ENCODE data around the gene ST6GALNAC6.
"Not testable (repeated sequence)": the region's sequence is repeated elsewhere in the genome, so short reads cannot be mapped to it uniquely, and the experiment has no call there.

ST6GALNAC6 gene

DNA sequence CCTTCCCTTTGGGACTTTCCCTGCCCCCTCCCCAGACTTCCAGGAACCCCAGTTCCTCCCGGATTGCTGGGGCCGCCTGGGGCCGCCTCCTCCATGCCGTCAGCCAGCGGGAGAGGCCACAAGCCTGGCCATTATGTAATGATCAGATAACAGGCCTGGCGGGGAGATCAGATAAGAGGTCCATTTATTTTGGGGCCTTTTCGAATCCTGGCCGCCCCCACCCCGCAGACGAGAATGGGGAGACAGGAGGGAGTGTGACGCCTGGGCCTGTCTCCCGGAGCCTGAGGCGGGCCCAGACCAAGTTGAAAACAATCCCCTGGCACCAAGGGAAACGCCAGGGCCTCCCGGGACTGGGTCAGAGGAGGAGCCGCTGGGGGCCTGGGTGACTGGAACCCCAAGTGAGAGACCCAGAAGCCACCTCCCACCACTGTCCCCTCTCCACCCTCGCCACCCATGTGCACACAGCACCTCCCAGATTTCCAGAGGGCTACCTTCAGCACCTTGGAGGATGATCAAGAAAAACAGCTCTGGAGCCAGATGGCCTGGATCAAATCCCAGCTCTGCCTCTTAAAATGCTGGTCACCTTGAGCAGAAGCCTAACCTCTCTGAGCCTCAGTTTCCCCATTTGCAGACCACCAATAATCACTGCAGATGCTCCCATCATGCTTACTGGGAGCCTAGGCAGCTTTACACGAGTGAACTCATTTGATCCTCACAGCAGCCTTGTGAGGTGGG lies 52.8 kb downstream of the ST6GALNAC6 start:
- H3K27ac ChIP-seq = no peak overlapping the region
- TF ChIP-seq, protein P1, sequence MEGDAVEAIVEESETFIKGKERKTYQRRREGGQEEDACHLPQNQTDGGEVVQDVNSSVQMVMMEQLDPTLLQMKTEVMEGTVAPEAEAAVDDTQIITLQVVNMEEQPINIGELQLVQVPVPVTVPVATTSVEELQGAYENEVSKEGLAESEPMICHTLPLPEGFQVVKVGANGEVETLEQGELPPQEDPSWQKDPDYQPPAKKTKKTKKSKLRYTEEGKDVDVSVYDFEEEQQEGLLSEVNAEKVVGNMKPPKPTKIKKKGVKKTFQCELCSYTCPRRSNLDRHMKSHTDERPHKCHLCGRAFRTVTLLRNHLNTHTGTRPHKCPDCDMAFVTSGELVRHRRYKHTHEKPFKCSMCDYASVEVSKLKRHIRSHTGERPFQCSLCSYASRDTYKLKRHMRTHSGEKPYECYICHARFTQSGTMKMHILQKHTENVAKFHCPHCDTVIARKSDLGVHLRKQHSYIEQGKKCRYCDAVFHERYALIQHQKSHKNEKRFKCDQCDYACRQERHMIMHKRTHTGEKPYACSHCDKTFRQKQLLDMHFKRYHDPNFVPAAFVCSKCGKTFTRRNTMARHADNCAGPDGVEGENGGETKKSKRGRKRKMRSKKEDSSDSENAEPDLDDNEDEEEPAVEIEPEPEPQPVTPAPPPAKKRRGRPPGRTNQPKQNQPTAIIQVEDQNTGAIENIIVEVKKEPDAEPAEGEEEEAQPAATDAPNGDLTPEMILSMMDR (IDR thresholded peaks at IDR 0.05) = no peak
- no peak for TF ChIP-seq ZFX (IDR thresholded peaks at IDR 0.05; ENCODE audit: borderline replicate concordance)

DNA sequence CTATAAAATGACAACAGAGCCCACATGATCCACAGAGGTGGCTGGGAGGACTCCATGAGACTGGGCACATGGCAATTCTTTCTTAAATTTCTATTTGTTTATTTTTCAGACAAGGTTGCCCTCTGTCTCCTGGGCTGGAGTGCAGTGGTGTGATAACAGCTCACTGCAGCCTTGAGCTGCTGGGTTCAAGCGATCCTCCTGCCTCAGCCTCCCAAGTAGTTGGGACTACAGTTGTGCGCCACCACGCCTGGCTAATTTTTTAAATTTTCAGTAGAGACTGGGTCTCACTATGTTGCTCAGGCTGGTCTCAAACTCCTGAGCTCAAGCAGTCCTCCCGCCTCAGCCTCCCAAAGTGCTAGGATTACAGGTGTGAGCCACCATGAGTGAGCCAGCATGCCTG lies 53.8 kb downstream of the ST6GALNAC6 start:
- not testable (repeated sequence) for H3K27ac ChIP-seq

DNA sequence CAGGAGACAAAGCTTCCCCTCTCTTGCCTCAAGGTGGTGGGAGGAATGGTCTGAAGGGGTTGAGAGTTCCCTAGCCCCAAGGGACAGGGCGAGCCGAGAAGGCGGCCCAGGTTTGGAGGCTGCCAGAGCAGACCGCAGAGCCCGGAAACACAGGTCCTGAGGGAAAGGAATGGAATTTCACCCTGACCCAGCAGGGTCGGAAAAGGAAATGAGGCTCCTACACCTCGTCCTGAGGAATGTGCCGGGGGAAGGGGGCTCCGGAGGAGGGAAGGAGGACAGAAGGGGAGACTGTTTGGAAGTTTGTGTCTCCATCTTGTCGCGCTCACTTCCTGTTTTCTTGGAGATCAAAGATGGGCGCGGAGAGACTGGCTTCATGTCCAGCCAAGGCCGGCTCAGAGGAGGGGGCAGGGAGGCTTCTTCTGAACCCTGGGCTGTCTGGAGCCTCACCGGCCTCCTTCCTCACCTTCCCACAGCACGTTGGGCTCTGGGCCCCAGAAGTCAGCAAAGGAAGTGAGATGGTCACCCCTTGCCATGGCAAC lies 54.5 kb downstream of the ST6GALNAC6 start:
- H3K27ac ChIP-seq = no peak overlapping the region

DNA sequence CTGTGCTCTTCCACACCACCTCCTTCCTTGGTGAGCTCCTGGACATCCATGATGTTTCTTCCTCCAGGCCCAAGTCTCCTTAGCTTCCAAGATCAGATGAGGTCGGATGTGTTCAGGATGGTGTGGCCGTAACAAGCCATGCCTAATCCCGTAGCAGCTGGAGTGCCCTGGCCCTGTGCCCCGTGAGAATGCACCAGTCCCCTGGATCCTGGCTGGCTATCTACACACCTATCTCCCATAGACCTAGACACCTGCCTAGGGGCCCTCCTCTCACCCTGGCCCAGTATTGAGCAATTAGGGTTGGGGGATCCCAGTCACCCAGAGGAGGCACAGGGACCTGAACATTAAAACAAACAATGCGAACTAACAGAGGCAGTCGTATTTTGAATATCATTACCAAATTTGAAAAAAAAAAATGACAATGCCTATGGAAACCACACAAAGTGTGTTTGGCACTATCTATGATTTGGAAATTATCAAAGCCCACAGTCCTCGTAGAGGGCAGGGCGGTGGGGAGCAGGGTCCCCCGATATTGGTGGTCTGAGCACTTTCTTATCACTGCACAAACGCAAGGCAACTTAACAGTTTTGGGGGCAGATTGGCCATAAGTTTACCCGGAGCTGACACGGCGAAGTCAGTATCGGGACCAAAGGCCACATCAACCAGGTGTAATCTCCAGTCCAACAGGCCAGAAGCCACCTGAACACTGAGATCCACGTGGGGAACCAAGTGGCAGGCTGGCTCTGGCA lies 58.1 kb downstream of the ST6GALNAC6 start:
- TF ChIP-seq ZFX (IDR thresholded peaks at IDR 0.05; ENCODE audit: borderline replicate concordance) = no peak
- TF ChIP-seq, protein P1 (IDR thresholded peaks at IDR 0.05) = no peak
- no peak overlapping the region for H3K27ac ChIP-seq

More for the DNA sequence above, 54.5 kb downstream of the ST6GALNAC6 start:
- no peak for TF ChIP-seq ZFX (IDR thresholded peaks at IDR 0.05; ENCODE audit: borderline replicate concordance)
- TF ChIP-seq, protein P1 (IDR thresholded peaks at IDR 0.05) = no peak

DNA sequence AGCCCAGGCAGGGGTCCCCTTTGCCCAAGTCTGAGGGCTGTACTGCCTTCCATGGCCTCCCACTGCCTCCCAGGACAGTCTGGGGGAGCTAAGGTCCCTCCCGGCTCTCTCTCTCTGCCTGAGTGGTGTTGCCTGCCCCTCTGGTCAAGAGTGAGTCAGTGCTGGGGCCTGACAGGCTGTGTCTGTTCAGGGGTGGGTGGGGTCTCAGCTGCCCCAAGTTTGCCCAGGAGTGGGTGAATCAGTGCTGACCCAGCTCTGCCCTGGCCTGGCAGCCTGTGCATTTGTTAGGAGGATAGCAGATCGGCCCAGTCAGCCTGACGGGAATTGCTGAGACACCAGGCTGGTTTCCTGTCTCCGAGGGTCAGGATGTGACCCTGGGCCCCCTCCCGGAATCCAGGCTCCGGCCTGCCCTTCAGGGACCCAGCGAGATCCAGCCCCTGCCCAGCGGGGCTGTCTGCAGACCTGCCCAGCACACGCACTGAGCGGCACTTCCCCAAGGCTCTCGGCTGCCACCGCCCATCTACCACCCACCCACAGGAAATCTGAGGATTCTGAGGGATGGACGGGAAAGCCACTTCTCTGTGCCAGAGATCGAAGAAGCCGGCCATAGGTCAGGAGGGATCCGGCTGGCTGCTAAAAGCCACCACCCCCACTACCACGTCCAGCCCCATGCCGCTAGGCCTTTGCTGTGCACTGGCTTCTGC lies 60.9 kb downstream of the ST6GALNAC6 start:
- H3K27ac ChIP-seq = no peak overlapping the region
- TF ChIP-seq, protein P1 (IDR thresholded peaks at IDR 0.05) = no peak
- no peak for TF ChIP-seq ZFX (IDR thresholded peaks at IDR 0.05; ENCODE audit: borderline replicate concordance)

DNA sequence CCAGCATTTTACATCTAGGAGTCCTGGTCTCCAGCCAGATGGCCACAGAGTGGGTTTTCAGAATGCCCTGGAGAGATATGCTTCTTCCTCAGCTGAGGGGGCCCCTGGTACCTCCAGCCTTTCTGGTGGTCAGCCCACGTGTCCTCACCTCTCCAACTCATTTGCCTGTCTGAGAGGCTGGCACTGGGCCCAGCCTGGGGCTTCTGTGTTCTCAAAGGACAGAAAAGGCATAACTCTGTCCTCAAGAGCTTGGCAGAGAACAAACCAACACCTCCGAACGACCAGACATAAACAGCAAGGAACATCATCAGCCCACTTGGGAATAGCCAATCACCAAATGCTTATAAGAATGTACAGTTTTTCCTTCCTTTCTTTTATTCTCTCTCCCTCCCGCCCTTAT lies 62.1 kb downstream of the ST6GALNAC6 start:
- H3K27ac ChIP-seq = no peak overlapping the region
- TF ChIP-seq, protein P1 (IDR thresholded peaks at IDR 0.05) = no peak
- TF ChIP-seq ZFX (IDR thresholded peaks at IDR 0.05; ENCODE audit: borderline replicate concordance) = no peak

DNA sequence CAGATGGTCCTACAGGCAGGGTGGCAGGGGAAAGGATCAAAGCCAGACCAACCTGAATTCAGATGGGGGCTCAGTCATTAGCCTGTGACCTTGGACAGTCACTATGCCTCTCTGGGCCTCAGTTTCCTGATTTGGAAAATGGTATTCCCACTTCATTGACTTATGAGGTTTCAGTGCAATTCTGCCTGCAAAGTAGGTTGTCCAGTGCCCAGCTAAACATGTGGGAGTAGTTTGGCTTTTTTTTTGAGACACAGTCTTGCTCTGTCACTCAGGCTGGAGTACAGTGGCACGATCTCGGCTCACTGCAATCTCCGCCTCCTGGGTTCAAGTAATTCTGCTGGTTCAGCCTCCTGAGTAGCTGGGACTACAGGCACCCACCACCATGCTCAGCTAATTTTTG lies 62.8 kb downstream of the ST6GALNAC6 start:
- H3K27ac ChIP-seq = not testable (repeated sequence)

All from 22Rv1 (cell line).